ENCODE data around the gene SPATA16.
"Not testable (repeated sequence)": the region's sequence is repeated elsewhere in the genome, so short reads cannot be mapped to it uniquely, and the experiment has no call there.

The SPATA16 gene

DNA sequence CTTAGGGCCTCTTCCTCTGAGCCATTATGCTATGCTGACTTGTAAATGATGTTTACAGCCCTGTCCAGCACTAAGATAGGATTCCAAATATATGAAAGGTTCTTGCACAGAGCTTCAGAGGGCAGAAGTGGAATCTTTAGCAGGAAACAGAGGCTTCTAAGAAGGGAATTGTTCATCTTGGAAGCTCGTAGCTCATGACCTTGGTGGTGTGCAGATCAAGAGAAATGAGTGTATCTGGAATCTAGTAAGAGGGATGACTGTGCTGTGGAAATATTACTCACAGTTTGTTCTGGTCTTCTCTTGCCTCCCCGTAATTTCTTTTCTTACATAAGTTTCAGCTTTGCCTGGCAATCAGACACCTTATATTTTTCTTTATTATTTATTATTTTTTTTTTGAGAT, 175.8 kb downstream of the SPATA16 start:
- ChIA-PET POLR2A (no interaction called here), CTCF (no interaction called here)
- peak; percentile 28 for DNase-seq (ENCODE audit: low read depth, low spot score)
- no peak overlapping the region for H3K4me3 ChIP-seq (ENCODE audit: low read depth, low read length)
- no peak for TF ChIP-seq CTCF (IDR thresholded peaks at IDR 0.05; ENCODE audit: insufficient read depth, low read length, missing control alignments)

- H3K4me3 ChIP-seq (ENCODE audit: low read depth, low read length); CTCF ChIA-PET; POLR2A ChIA-PET; DNase-seq (ENCODE audit: low read depth, low spot score): not testable (repeated sequence)
These were observed 180.3 kb downstream of the SPATA16 start for GRCh38 chr3:172960626-172961182.

GRCh38 chr3:172958565-172958964, 182.5 kb downstream of the SPATA16 start:
- ChIA-PET POLR2A (no interaction called here), CTCF (no interaction called here)
- no peak for TF ChIP-seq CTCF (IDR thresholded peaks at IDR 0.05; ENCODE audit: insufficient read depth, low read length, missing control alignments)
- no peak overlapping the region for H3K4me3 ChIP-seq (ENCODE audit: low read depth, low read length)
- no peak for DNase-seq (ENCODE audit: low read depth, low spot score)

DNA sequence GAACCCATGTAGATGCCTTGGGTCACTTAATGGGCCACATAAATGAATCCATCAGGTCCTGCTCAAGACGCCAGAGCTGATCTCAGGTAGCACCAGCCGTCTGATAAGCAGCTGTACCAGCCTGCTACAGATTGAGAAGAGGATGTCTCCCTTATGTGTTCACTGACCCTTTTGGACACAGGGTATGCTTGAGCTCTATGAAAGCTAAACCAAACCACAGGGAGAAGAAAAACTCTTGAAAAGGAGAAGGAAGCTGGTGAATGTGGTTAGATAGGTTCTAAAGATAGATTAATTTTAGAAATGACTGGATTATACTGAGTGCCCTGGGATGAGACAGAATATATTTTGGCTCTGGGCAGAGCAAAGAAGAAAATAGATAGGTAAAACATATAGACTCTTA, 187.5 kb downstream of the SPATA16 start:
- ChIA-PET CTCF (no interaction called here), POLR2A (no interaction called here)
- TF ChIP-seq CTCF (IDR thresholded peaks at IDR 0.05; ENCODE audit: insufficient read depth, low read length, missing control alignments), result no peak
- no peak for DNase-seq (ENCODE audit: low read depth, low spot score)
- no peak overlapping the region for H3K4me3 ChIP-seq (ENCODE audit: low read depth, low read length)

GRCh38 chr3:172951511-172951910, 189.5 kb downstream of the SPATA16 start:
- CTCF ChIA-PET, result no interaction called here
- no peak for TF ChIP-seq CTCF (IDR thresholded peaks at IDR 0.05; ENCODE audit: insufficient read depth, low read length, missing control alignments)
- no peak for DNase-seq (ENCODE audit: low read depth, low spot score)
- H3K4me3 ChIP-seq (ENCODE audit: low read depth, low read length), result no peak overlapping the region
- POLR2A ChIA-PET, result no interaction called here

GRCh38 chr3:172946061-172946460, 195.0 kb downstream of the SPATA16 start:
- ChIA-PET POLR2A (no interaction called here), CTCF (no interaction called here)
- DNase-seq (ENCODE audit: low read depth, low spot score), result no peak
- H3K4me3 ChIP-seq (ENCODE audit: low read depth, low read length), result no peak overlapping the region
- no peak for TF ChIP-seq CTCF (IDR thresholded peaks at IDR 0.05; ENCODE audit: insufficient read depth, low read length, missing control alignments)

DNA sequence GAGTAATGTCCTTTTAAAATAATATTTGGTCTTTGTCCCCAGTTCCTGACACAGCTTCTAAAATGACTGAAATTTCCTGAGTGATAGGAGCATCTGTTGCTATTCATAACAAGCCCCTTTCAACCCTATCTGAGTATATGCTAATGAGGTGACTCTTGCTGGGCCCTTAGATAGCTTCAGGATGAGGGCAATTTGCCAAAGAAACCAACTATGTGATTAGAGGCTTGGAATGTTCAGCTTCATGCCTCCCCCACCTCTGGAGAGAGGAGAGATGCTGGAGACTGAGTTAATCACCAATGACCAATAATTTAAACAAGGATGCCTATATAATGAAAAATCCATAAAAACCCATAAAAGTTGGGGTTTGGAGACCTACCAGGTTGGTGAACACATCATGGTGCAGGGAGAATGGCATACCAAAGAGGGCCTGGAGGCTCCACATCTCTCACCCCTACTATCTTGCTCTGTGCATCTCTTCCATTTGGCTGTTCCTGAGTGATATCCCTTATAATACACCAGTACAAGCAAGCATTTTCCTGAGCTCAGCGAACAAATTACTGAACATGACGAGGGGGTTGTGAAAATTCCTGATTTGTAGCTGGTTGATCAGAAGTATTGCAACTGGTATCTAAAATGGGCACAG, 201.3 kb downstream of the SPATA16 start:
- TF ChIP-seq CTCF (IDR thresholded peaks at IDR 0.05; ENCODE audit: insufficient read depth, low read length, missing control alignments), result no peak
- DNase-seq (ENCODE audit: low read depth, low spot score), result no peak
- POLR2A ChIA-PET, result no interaction called here
- CTCF ChIA-PET, result no interaction called here
- H3K4me3 ChIP-seq (ENCODE audit: low read depth, low read length), result no peak overlapping the region
